BLaER1 treated with 17β-estradiol and CSF1 and Interleukin-3, amounts not matched to agents 10 nM and 100 nM (cell line): ENCODE measurements around the gene TRNP1.

Source experiments
- H3K27ac ChIP-seq, 11 experiments: shearing (Covaris generic); formaldehyde crosslinking; 2 replicates each; pipeline ENCODE4 v1.8.1; 2022
- H3K27me3 ChIP-seq, 11 experiments: shearing (Covaris generic); formaldehyde crosslinking; 2 replicates each; pipeline ENCODE4 v1.8.1; 2022
- H3K36me3 ChIP-seq, 11 experiments: shearing (Covaris generic); formaldehyde crosslinking; 2 replicates each; pipeline ENCODE4 v1.8.1; 2022
- H3K4me1 ChIP-seq, 10 experiments: shearing (Covaris generic); formaldehyde crosslinking; 2 replicates each; pipeline ENCODE4 v1.8.1; 2022
- H3K4me2 ChIP-seq, 11 experiments: shearing (Covaris generic); formaldehyde crosslinking; 2 replicates each; pipeline ENCODE4 v1.8.1; 2022
- H3K4me3 ChIP-seq, 10 experiments: shearing (Covaris generic); formaldehyde crosslinking; 2 replicates each; pipeline ENCODE4 v1.8.1; 2022
- H3K9ac ChIP-seq, 11 experiments: shearing (Covaris generic); formaldehyde crosslinking; 2 replicates each; pipeline ENCODE4 v1.8.1; 2022
- H3K9me3 ChIP-seq, 11 experiments: shearing (Covaris generic); formaldehyde crosslinking; replicated peaks in 1 of 11; 2 replicates each; pipeline ENCODE4 v1.8.1; 2022
- H4K20me1 ChIP-seq, 11 experiments: shearing (Covaris generic); formaldehyde crosslinking; 2 replicates each; pipeline ENCODE4 v1.8.1; 2022
- Cebpa-rat ChIP-seq, 11 experiments: shearing (Covaris generic); IDR thresholded peaks; 2 replicates each; pipeline ENCODE4 v1.8.1; 2022

TRNP1 gene

DNA sequence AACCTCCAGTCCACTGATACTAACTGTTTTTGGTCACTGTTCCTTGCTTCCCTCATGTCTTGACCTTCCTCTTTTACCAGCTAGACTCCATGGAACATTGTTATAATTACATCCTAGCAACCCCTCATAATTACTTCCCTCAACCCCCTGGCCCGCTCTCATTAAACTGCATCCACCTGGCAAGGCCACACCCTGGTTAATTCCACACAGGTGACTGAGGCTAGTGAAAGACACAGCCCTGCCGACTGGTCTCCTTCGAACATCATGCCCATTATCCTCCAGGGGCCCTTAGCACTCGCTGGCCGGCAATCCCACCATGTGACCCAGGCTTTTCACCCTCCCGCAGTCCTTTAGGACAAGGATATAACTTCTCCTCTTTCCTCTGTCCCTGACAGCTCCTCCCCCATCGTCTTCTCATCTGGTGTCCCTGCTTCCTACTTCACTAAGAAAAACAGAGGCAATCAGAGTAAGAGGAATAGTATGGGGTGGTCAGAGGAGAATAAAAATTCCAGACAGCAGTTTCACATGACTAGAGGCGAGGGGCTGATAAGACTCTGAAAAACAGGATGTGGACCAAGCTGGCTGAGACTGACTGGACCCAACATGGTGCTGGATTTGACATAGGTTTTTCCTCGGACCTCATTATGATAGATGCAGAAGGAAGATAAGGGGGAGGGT, 28.0 kb downstream of the TRNP1 start:
- TF ChIP-seq Cebpa-rat (IDR thresholded peaks at IDR 0.05): no peak
- H4K20me1 ChIP-seq: no peaks in the 10 kb centered on the region
- H3K36me3 ChIP-seq: no peaks in the 10 kb centered on the region
- no peaks in the 10 kb centered on the region for H3K27me3 ChIP-seq
- peaks cover 0 to 10% (median 0%) of the 10 kb centered on the region in 10 experiments; a peak in 5 of 20 replicates for H3K4me1 ChIP-seq
- H3K4me3 ChIP-seq: no peak overlapping the region
- H3K9ac ChIP-seq: no peak overlapping the region
- H3K27ac ChIP-seq: no peak overlapping the region
- H3K9me3 ChIP-seq: no peaks in the 10 kb centered on the region
- peak overlapping the region in 2 of 11 experiments; percentile 32 to 58; a peak in 4 of 22 replicates for H3K4me2 ChIP-seq

- H3K36me3 ChIP-seq: no peaks in the 10 kb centered on the region
- no peaks in the 10 kb centered on the region for H3K27me3 ChIP-seq
- no peak overlapping the region for H3K4me3 ChIP-seq
- no peak overlapping the region for H3K4me2 ChIP-seq
- no peaks in the 10 kb centered on the region for H4K20me1 ChIP-seq
- peaks cover 11 to 29% (median 15%) of the 10 kb centered on the region in 10 experiments; a peak in 16 of 20 replicates for H3K4me1 ChIP-seq
- no peak overlapping the region for H3K9ac ChIP-seq
- no peak for TF ChIP-seq Cebpa-rat (IDR thresholded peaks at IDR 0.05)
- H3K9me3 ChIP-seq: no peaks in the 10 kb centered on the region
- H3K27ac ChIP-seq: no peak overlapping the region
Observed at GRCh38 chr1:27025718-27026117, 32.2 kb downstream of the TRNP1 start.

- H4K20me1 ChIP-seq: no peaks in the 10 kb centered on the region
- H3K36me3 ChIP-seq: no peaks in the 10 kb centered on the region
- H3K9me3 ChIP-seq: no peaks in the 10 kb centered on the region
- H3K4me1 ChIP-seq: peaks cover 20 to 33% (median 24%) of the 10 kb centered on the region in 10 experiments
- H3K4me3 ChIP-seq: no peak overlapping the region
- H3K27ac ChIP-seq: no peak overlapping the region
- no peak overlapping the region for H3K9ac ChIP-seq
- no peaks in the 10 kb centered on the region for H3K27me3 ChIP-seq
- no peak for TF ChIP-seq Cebpa-rat (IDR thresholded peaks at IDR 0.05)
- H3K4me2 ChIP-seq: peak overlapping the region in 5 of 11 experiments; percentile 14 to 83 (median 70); a peak in 8 of 22 replicates
Observed at GRCh38 chr1:27026621-27027574, 33.4 kb downstream of the TRNP1 start.

- no peaks in the 10 kb centered on the region for H3K9me3 ChIP-seq
- H3K9ac ChIP-seq: no peak overlapping the region
- H3K27me3 ChIP-seq: no peaks in the 10 kb centered on the region
- no peak overlapping the region for H3K4me3 ChIP-seq
- H3K4me1 ChIP-seq: peaks cover 24 to 36% (median 30%) of the 10 kb centered on the region in 10 experiments
- no peaks in the 10 kb centered on the region for H3K36me3 ChIP-seq
- no peak for TF ChIP-seq Cebpa-rat (IDR thresholded peaks at IDR 0.05)
- no peaks in the 10 kb centered on the region for H4K20me1 ChIP-seq
- H3K4me2 ChIP-seq: peak overlapping the region in 9 of 11 experiments; percentile 5 to 83 (median 33); a peak in 18 of 22 replicates
- peak overlapping the region in 1 of 11 experiments; percentile 8; a peak in 2 of 22 replicates for H3K27ac ChIP-seq
Observed at GRCh38 chr1:27027575-27028250, 34.2 kb downstream of the TRNP1 start.

- Histone ChIP-seq H3K9ac (no peak overlapping the region), H3K4me1 (peaks cover 24 to 36% (median 30%) of the 10 kb centered on the region in 10 experiments), H3K4me2 (no peak overlapping the region), H3K4me3 (no peak overlapping the region), H3K9me3 (no peaks in the 10 kb centered on the region), H4K20me1 (no peaks in the 10 kb centered on the region), H3K27me3 (no peaks in the 10 kb centered on the region), H3K27ac (no peak overlapping the region), H3K36me3 (no peaks in the 10 kb centered on the region)
- no peak for TF ChIP-seq Cebpa-rat (IDR thresholded peaks at IDR 0.05)
Observed at GRCh38 chr1:27029517-27029916, 36.0 kb downstream of the TRNP1 start.

GRCh38 chr1:27031235-27032118, 38.0 kb downstream of the TRNP1 start:
- no peaks in the 10 kb centered on the region for H3K27me3 ChIP-seq
- H3K4me3 ChIP-seq: peak overlapping the region; percentile 30 to 66 (median 50); a peak in 18 of 20 replicates
- TF ChIP-seq Cebpa-rat (IDR thresholded peaks at IDR 0.05): no peak
- H3K36me3 ChIP-seq: no peaks in the 10 kb centered on the region
- no peaks in the 10 kb centered on the region for H3K9me3 ChIP-seq
- H3K4me1 ChIP-seq: peaks cover 24 to 46% (median 33%) of the 10 kb centered on the region in 10 experiments
- peak overlapping the region; percentile 5 to 75 (median 68); a peak in 21 of 22 replicates for H3K9ac ChIP-seq
- peak overlapping the region; percentile 85 to 95 (median 87) for H3K4me2 ChIP-seq
- H3K27ac ChIP-seq: peak overlapping the region in 10 of 11 experiments; percentile 17 to 73 (median 62); a peak in 17 of 22 replicates
- H4K20me1 ChIP-seq: no peaks in the 10 kb centered on the region

GRCh38 chr1:27032119-27032461, 38.6 kb downstream of the TRNP1 start:
- peak overlapping the region in 10 of 11 experiments; percentile 17 to 73 (median 62); a peak in 15 of 22 replicates for H3K27ac ChIP-seq
- H3K4me2 ChIP-seq: peak overlapping the region; percentile 85 to 95 (median 87)
- H3K4me1 ChIP-seq: peaks cover 24 to 49% (median 32%) of the 10 kb centered on the region in 10 experiments
- H3K9me3 ChIP-seq: no peaks in the 10 kb centered on the region
- H3K9ac ChIP-seq: peak overlapping the region; percentile 5 to 75 (median 68); a peak in 20 of 22 replicates
- H4K20me1 ChIP-seq: no peaks in the 10 kb centered on the region
- no peaks in the 10 kb centered on the region for H3K27me3 ChIP-seq
- H3K36me3 ChIP-seq: no peaks in the 10 kb centered on the region
- peak overlapping the region in 9 of 10 experiments; percentile 30 to 66 (median 51); a peak in 14 of 20 replicates for H3K4me3 ChIP-seq
- no peak for TF ChIP-seq Cebpa-rat (IDR thresholded peaks at IDR 0.05)
